H1 (cell line): Measurements from ENCODE around the gene MOB1B. TPM values are rescaled to one million over a fixed set of nuclear protein-coding genes. Genes with fewer than 3 reads are reported as not detected.

Source experiments
- CTCF ChIA-PET: fragments of 300-600 bp; sonication (Branson Sonifier 250); formaldehyde crosslinking; loops from one replicate; lab custom pipeline; 2021; ENCODE audit not compliant: partially characterized antibody; lab: Charles Lee
- POLR2A ChIA-PET: fragments of 300-600 bp; sonication (Branson Sonifier 250); formaldehyde crosslinking; loops from one replicate; lab custom pipeline; 2021; ENCODE audit warnings: inconsistent platforms; ENCODE audit not compliant: partially characterized antibody; lab: Charles Lee
- DNase-seq, 2 experiments: peaks; one replicate each; pipeline versions ENCODE4 v3.0.0 to v3.0.0-alpha.2; 2010 to 2022; ENCODE audit warnings: low spot score in 2 of 2, low read depth in 1 of 2, mixed read lengths in 1 of 2
- FAIRE-seq: peaks from 2 replicates; lab custom pipeline; 2011; peaks lifted over from hg19 to GRCh38; lab: Jason Lieb, UNC
- H2AFZ ChIP-seq: 2 replicates; pipeline ENCODE4 v1.8.1; 2012; ENCODE audit warnings: low read length, inconsistent platforms
- H2AK5ac ChIP-seq: 2 replicates; pipeline ENCODE4 v1.6.1; 2013; ENCODE audit warnings: low read depth, low read length
- H2BK120ac ChIP-seq: replicated peaks from 2 replicates; pipeline ENCODE3; 2013; ENCODE audit warnings: low read depth, low read length, inconsistent platforms
- H2BK12ac ChIP-seq: 2 replicates; pipeline ENCODE4 v1.6.1; 2013; ENCODE audit warnings: low read depth, low read length
- H2BK15ac ChIP-seq: 2 replicates; pipeline ENCODE4 v1.6.1; 2013; ENCODE audit warnings: low read length
- H2BK20ac ChIP-seq: 2 replicates; pipeline ENCODE4 v1.6.1; 2013; ENCODE audit warnings: low read length
- H2BK5ac ChIP-seq: 2 replicates; pipeline ENCODE4 v1.6.1; 2013; ENCODE audit warnings: low read depth, low read length
- H3K14ac ChIP-seq: 2 replicates; pipeline ENCODE4 v1.6.1; 2013; ENCODE audit warnings: inconsistent platforms; ENCODE audit not compliant: insufficient read length
- H3K18ac ChIP-seq: 2 replicates; pipeline ENCODE4 v1.6.1; 2013; ENCODE audit warnings: low read length; ENCODE audit errors: extremely low read depth
- H3K23ac ChIP-seq: 2 replicates; pipeline ENCODE4 v1.6.1; 2013; ENCODE audit warnings: inconsistent platforms; ENCODE audit not compliant: insufficient read length
- H3K23me2 ChIP-seq: 2 replicates; pipeline ENCODE4 v1.6.1; 2013; ENCODE audit warnings: low read depth, low read length
- H3K27ac ChIP-seq: 2 replicates; pipeline ENCODE4 v1.6.1; 2011; ENCODE audit warnings: low read depth, low read length, inconsistent platforms
- H3K27me3 ChIP-seq, 4 experiments: replicated peaks in 1 of 4; 1 replicate in 1 of 4; 2 replicates in 3 of 4; pipeline versions ENCODE4 v1.6.1 to v1.8.1; 2011 to 2013; ENCODE audit warnings: low read length in 3 of 4, mild to moderate bottlenecking in 3 of 4, inconsistent platforms in 2 of 4, mixed read lengths in 2 of 4, moderate library complexity in 1 of 4; ENCODE audit not compliant: control insufficient read depth in 3 of 4, insufficient read depth in 3 of 4; ENCODE audit errors: extremely low read depth in 1 of 4
- H3K36me3 ChIP-seq, 4 experiments: 2 replicates each; pipeline versions ENCODE4 v1.6.1 to v1.8.1; 2011 to 2013; ENCODE audit warnings: mild to moderate bottlenecking in 4 of 4, low read length in 3 of 4, moderate library complexity in 2 of 4, control low read depth in 1 of 4, inconsistent platforms in 1 of 4; ENCODE audit not compliant: insufficient read depth in 4 of 4, control insufficient read depth in 2 of 4
- H3K4ac ChIP-seq: replicated peaks from 2 replicates; pipeline ENCODE3; 2013; ENCODE audit warnings: low read length, low read depth, mixed read lengths, inconsistent platforms; ENCODE audit not compliant: insufficient read length
- H3K4me1 ChIP-seq, 4 experiments: replicated peaks in 1 of 4; 1 replicate in 1 of 4; 2 replicates in 3 of 4; pipeline versions ENCODE4 v1.6.1 to v1.8.1; 2011 to 2013; ENCODE audit warnings: low read length in 3 of 4, inconsistent platforms in 2 of 4, mixed read lengths in 1 of 4; ENCODE audit not compliant: insufficient read depth in 4 of 4, control insufficient read depth in 3 of 4
- H3K4me2 ChIP-seq, 2 experiments: 2 replicates each; pipeline versions ENCODE4 v1.6.1 to v1.8.1; 2011 to 2013; ENCODE audit warnings: low read depth in 2 of 2, low read length in 2 of 2, control low read depth in 1 of 2, inconsistent platforms in 1 of 2, mild to moderate bottlenecking in 1 of 2; ENCODE audit not compliant: insufficient read depth in 1 of 2
- H3K4me3 ChIP-seq, 4 experiments: fragments of 200-600, 300-600 bp in 1 of 4; sonication (generic), shearing (Covaris generic), sonication (Bioruptor Twin) in 1 of 4; 2 replicates each; pipeline versions ENCODE4 v1.5.1 to v1.8.1; 2011 to 2016; ENCODE audit warnings: low read length in 4 of 4, low read depth in 3 of 4, control low read depth in 2 of 4, inconsistent platforms in 2 of 4, mild to moderate bottlenecking in 2 of 4, mixed read lengths in 1 of 4, moderate library complexity in 1 of 4; ENCODE audit not compliant: insufficient read depth in 2 of 4; ENCODE audit errors: extremely low read depth in 1 of 4
- H3K56ac ChIP-seq: replicated peaks from 2 replicates; pipeline ENCODE3; 2013; ENCODE audit warnings: low read depth, mild to moderate bottlenecking, mixed read lengths, low read length, inconsistent platforms; ENCODE audit not compliant: insufficient read length
- H3K79me1 ChIP-seq: 2 replicates; pipeline ENCODE4 v1.6.1; 2013; ENCODE audit warnings: low read depth, low read length, control low read depth
- H3K79me2 ChIP-seq, 2 experiments: 2 replicates each; pipeline versions ENCODE4 v1.6.1 to v1.8.1; 2012 to 2013; ENCODE audit warnings: low read length in 2 of 2, mild to moderate bottlenecking in 2 of 2, inconsistent platforms in 1 of 2; ENCODE audit not compliant: insufficient read depth in 2 of 2, control insufficient read depth in 1 of 2
- H3K9ac ChIP-seq, 4 experiments: replicated peaks in 1 of 4; 1 replicate in 1 of 4; 2 replicates in 3 of 4; pipeline versions ENCODE4 v1.6.1 to v1.8.1; 2011 to 2013; ENCODE audit warnings: low read depth in 3 of 4, low read length in 3 of 4, control low read depth in 2 of 4, mild to moderate bottlenecking in 2 of 4, moderate library complexity in 2 of 4, inconsistent platforms in 1 of 4; ENCODE audit errors: extremely low read depth in 1 of 4
- H3K9me3 ChIP-seq, 2 experiments: 2 replicates each; pipeline versions ENCODE4 v1.6.1 to v1.8.1; 2012 to 2013; ENCODE audit warnings: mild to moderate bottlenecking in 2 of 2, moderate library complexity in 2 of 2, control low read depth in 1 of 2, inconsistent platforms in 1 of 2, low read depth in 1 of 2, low read length in 1 of 2, mixed read lengths in 1 of 2; ENCODE audit not compliant: insufficient read depth in 2 of 2
- H4K20me1 ChIP-seq, 2 experiments: replicated peaks in 1 of 2; 2 replicates each; pipeline versions ENCODE3 to v1.8.1; 2011 to 2013; ENCODE audit warnings: inconsistent platforms in 2 of 2, low read length in 2 of 2, mild to moderate bottlenecking in 1 of 2; ENCODE audit not compliant: insufficient read depth in 2 of 2, control insufficient read depth in 1 of 2
- H4K5ac ChIP-seq: 2 replicates; pipeline ENCODE4 v1.6.1; 2013; ENCODE audit warnings: low read length, low read depth, mixed read lengths, inconsistent platforms; ENCODE audit not compliant: insufficient read length
- H4K8ac ChIP-seq: 2 replicates; pipeline ENCODE4 v1.8.0; 2013; ENCODE audit warnings: mild to moderate bottlenecking, moderate library complexity, low read length, inconsistent platforms; ENCODE audit not compliant: insufficient read depth; ENCODE audit errors: extremely low read depth
- H4K91ac ChIP-seq: replicated peaks from 2 replicates; pipeline ENCODE3; 2013; ENCODE audit warnings: low read length, mixed read lengths, inconsistent platforms; ENCODE audit not compliant: insufficient read length
- BACH1 ChIP-seq: IDR thresholded peaks from 2 replicates; pipeline ENCODE4 v1.6.1; 2012; ENCODE audit warnings: low read length, improper control_type of control experiment
- BRCA1 ChIP-seq: IDR thresholded peaks from 2 replicates; pipeline ENCODE4 v1.6.1; 2012; ENCODE audit warnings: low read depth, low read length, improper control_type of control experiment
- CBX5 ChIP-seq: fragments of 300-800, 300-1000 bp; sonication (generic); IDR thresholded peaks from 2 replicates; pipeline ENCODE4 v1.7.1; 2016; ENCODE audit warnings: antibody characterized with exemption, low read length, low read depth
- CBX8 ChIP-seq: fragments of 300-800, 300-1000 bp; sonication (generic); IDR thresholded peaks from 2 replicates; pipeline ENCODE4 v1.7.1; 2016; ENCODE audit warnings: low read depth, low read length, borderline replicate concordance
- CREB1 ChIP-seq: IDR thresholded peaks from 2 replicates; pipeline ENCODE4 v1.6.1; 2012; ENCODE audit warnings: inconsistent platforms
- CTBP2 ChIP-seq: IDR thresholded peaks from 2 replicates; pipeline ENCODE4 v1.7.0; 2011; ENCODE audit warnings: borderline replicate concordance, mild to moderate bottlenecking, moderate library complexity, mixed read lengths, low read length; ENCODE audit not compliant: insufficient read depth, insufficient read length
- EZH2 ChIP-seq: fragments of 200-600 bp; sonication (generic); IDR thresholded peaks from 2 replicates; pipeline ENCODE4 v1.7.1; 2012; ENCODE audit warnings: low read depth, mild to moderate bottlenecking, moderate library complexity, low read length, inconsistent platforms; ENCODE audit not compliant: severe bottlenecking
- JUND ChIP-seq: IDR thresholded peaks from 2 replicates; pipeline ENCODE4 v1.6.1; 2011; ENCODE audit warnings: mild to moderate bottlenecking, improper control_type of control experiment, low read length
- NRF1 ChIP-seq: IDR thresholded peaks from 2 replicates; pipeline ENCODE4 v1.6.1; 2011; ENCODE audit warnings: mild to moderate bottlenecking, low read depth, low read length, improper control_type of control experiment
- RXRA ChIP-seq: IDR thresholded peaks from 2 replicates; pipeline ENCODE4 v1.6.1; 2011; ENCODE audit warnings: low read depth, mild to moderate bottlenecking, low read length, moderate library complexity; ENCODE audit not compliant: insufficient read depth
- SIN3A ChIP-seq, 2 experiments: IDR thresholded peaks in 1 of 2; conservative IDR thresholded peaks in 1 of 2; 2 replicates each; pipeline ENCODE4 v1.6.1; 2011 to 2012; ENCODE audit warnings: low read length in 2 of 2, improper control_type of control experiment in 1 of 2, low read depth in 1 of 2, mild to moderate bottlenecking in 1 of 2
- TCF12 ChIP-seq: IDR thresholded peaks from 2 replicates; pipeline ENCODE4 v1.6.1; 2011; ENCODE audit warnings: low read depth, mild to moderate bottlenecking, low read length
- WGBS, 2 experiments: shearing (Covaris generic) in 1 of 2; methylation state at CpG; one replicate each; pipeline versions ENCODE4 v1.1.6 to v1.1.7; 2013 to 2015; ENCODE audit warnings: low lambda C conversion rate in 2 of 2, mixed read lengths in 2 of 2, inconsistent platforms in 1 of 2, low coverage in 1 of 2, missing lambda C conversion rate in 1 of 2; ENCODE audit not compliant: insufficient replicate concordance in 2 of 2, insufficient coverage in 1 of 2, insufficient read length in 1 of 2; ENCODE audit errors: extremely low coverage in 1 of 2, missing lambda C conversion rate in 1 of 2; 5-methylcytosine and 5-hydroxymethylcytosine counted together
- polyA plus RNA-seq, 7 experiments: library from polyadenylated mRNA; depleted of rRNA in 3 of 7; stranded (reverse) in 5 of 7; unstranded in 2 of 7; fragments of >200 nt in 5 of 7; fragments of 200-250 nt in 2 of 7; gene quantifications; 1 replicate in 5 of 7; 2 replicates in 1 of 7; 4 replicates in 1 of 7; pipeline versions ENCODE4 v1.2.1 to v1.2.3, GENCODE V29; 2011 to 2013; ENCODE audit warnings: missing spikeins in 2 of 7, mixed read lengths in 2 of 7
- total RNA-seq: library from RNA; stranded (reverse); fragmentation: NEBNext Ultra II Directional; extraction: Animal tissue kit (Norgen Biotek cat#: 25700); gene quantifications from 2 replicates; pipeline ENCODE4 v1.2.1, GENCODE V29; 2021
- TF ChIP-seq, protein P1 (sequence below): IDR thresholded peaks from 2 replicates; pipeline ENCODE4 v1.6.1; 2012; ENCODE audit warnings: low read length, inconsistent platforms

MOB1B gene
- total and polyA plus RNA-seq, 2 of the 8 experiments (the other 6 are each of a cell fraction or from before 2014, with no cell fraction given), result 3.8 to 33.5 TPM

DNA sequence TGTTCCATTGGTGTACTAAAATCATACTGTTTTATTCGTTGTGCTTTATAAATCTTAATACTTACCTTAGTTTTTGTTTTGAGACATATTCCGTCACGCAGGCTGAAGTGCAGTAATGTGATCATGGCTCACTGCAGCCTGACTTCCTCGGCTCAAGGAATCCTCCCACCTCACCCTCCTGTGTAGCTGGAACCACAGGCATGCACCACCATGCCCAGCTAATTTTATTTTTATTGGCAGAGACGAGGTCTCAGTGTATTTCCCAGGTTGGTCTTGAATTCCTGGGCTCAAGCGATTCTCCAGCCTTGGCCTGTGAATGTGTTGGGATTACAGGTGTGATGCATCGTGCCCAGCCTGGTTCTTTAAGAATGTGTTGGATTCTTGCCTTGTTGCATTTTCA, 66.9 kb downstream of the MOB1B start:
- Histone ChIP-seq H2BK20ac (no peak overlapping the region), H3K23me2 (no peaks in the 10 kb centered on the region), H3K4me2 (no peak overlapping the region), H3K27me3 (no peaks in the 10 kb centered on the region), H3K4ac (no peak overlapping the region), H3K56ac (no peak overlapping the region), H3K9me3 (no peaks in the 10 kb centered on the region), H3K4me1 (no peaks in the 10 kb centered on the region), H4K5ac (no peak overlapping the region), H3K9ac (no peak overlapping the region), H3K27ac (no peak overlapping the region), H2AFZ (no peak overlapping the region), H3K36me3 (peaks cover 0 to 3% (median 0%) of the 10 kb centered on the region in 4 experiments; a peak in 2 of 8 replicates), H4K91ac (no peak overlapping the region), H2BK12ac (no peak overlapping the region), H4K8ac (no peak overlapping the region), H3K79me1 (no peaks in the 10 kb centered on the region), H2BK5ac (no peak overlapping the region), H2AK5ac (no peak overlapping the region), H2BK120ac (no peak overlapping the region), H3K18ac (no peak overlapping the region), H3K4me3 (no peak overlapping the region), H3K79me2 (no peaks in the 10 kb centered on the region), H3K23ac (no peak overlapping the region), H3K14ac (no peak overlapping the region), H4K20me1 (peaks cover 0 to 2% of the 10 kb centered on the region in 2 experiments), H2BK15ac (no peak overlapping the region)
- ChIA-PET CTCF (no interaction called here), POLR2A (no interaction called here)
- WGBS, 2 experiments, result 93% methylated on average over 7 of the region's 7 CpGs; no CpG with 5 or more reads in 1 of the 2 experiments
- TF ChIP-seq BRCA1 (no peak), CTBP2 (no peak), CBX8 (no peak), TCF12 (no peak), JUND (no peak), RXRA (no peak), SIN3A (conservative IDR thresholded peaks at IDR 0.05 in 1 of 2, IDR thresholded peaks at IDR 0.05 in 1 of 2; ENCODE audit: low read depth in 1 of 2, low read length in 2 of 2) (no peak), BACH1 (no peak), CBX5 (no peak), CREB1 (no peak), EZH2 (no peak), NRF1 (no peak)
- TF ChIP-seq, protein P1, sequence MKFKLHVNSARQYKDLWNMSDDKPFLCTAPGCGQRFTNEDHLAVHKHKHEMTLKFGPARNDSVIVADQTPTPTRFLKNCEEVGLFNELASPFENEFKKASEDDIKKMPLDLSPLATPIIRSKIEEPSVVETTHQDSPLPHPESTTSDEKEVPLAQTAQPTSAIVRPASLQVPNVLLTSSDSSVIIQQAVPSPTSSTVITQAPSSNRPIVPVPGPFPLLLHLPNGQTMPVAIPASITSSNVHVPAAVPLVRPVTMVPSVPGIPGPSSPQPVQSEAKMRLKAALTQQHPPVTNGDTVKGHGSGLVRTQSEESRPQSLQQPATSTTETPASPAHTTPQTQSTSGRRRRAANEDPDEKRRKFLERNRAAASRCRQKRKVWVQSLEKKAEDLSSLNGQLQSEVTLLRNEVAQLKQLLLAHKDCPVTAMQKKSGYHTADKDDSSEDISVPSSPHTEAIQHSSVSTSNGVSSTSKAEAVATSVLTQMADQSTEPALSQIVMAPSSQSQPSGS, result no peak
- no peak for DNase-seq
- no peak for FAIRE-seq
